Tibial nerve (tissue), 4 donors: Measurements from ENCODE around the gene DGKD. TPM values are rescaled to one million over a fixed set of nuclear protein-coding genes. Genes with fewer than 3 reads are reported as not detected.
"Not testable (repeated sequence)": the region's sequence is repeated elsewhere in the genome, so short reads cannot be mapped to it uniquely, and the experiment has no call there.

Source experiments
- DNase-seq, 2 donors: peaks; one replicate each; pipeline ENCODE4 v3.0.0-alpha.2; 2019; ENCODE audit warnings: low spot score in 2 of 2
- H3K27ac ChIP-seq, 4 donors: fragments of 200-600 bp; sonication (generic) in 3 of 4; one replicate each; pipeline ENCODE4 v1.5.1; 2017 to 2019; ENCODE audit warnings: mild to moderate bottlenecking in 1 of 4
- H3K27me3 ChIP-seq, 2 donors: fragments of 200-600 bp; sonication (generic) in 1 of 2; one replicate each; pipeline versions ENCODE4 v1.5.1 to v1.6.0; 2017 to 2019
- H3K36me3 ChIP-seq, 3 donors: fragments of 200-600 bp; sonication (generic); one replicate each; pipeline ENCODE4 v1.5.1; 2018 to 2019
- H3K4me1 ChIP-seq, 4 donors: fragments of 200-600 bp; sonication (generic) in 3 of 4; one replicate each; pipeline ENCODE4 v1.5.1; 2017 to 2019
- H3K4me3 ChIP-seq, 4 donors: fragments of 200-600 bp; sonication (generic) in 3 of 4; one replicate each; pipeline ENCODE4 v1.5.1; 2017 to 2019; ENCODE audit warnings: mild to moderate bottlenecking in 1 of 4, moderate library complexity in 1 of 4
- H3K9me3 ChIP-seq, 4 donors: fragments of 200-600 bp; sonication (generic) in 3 of 4; one replicate each; pipeline ENCODE4 v1.5.1; 2017 to 2019
- CTCF ChIP-seq, 5 experiments: fragments of 200-600 bp in 3 of 5; fragments of 450-650 bp in 2 of 5; sonication (generic) in 3 of 5; IDR thresholded peaks; one replicate each; pipeline ENCODE4 v1.5.1; 2016 to 2019; ENCODE audit warnings: antibody characterized with exemption in 5 of 5, mild to moderate bottlenecking in 3 of 5, moderate library complexity in 2 of 5
- EP300 ChIP-seq, 2 donors: sonication (generic); formaldehyde crosslinking; IDR thresholded peaks; one replicate each; pipeline ENCODE4 v1.6.1; 2017; ENCODE audit warnings: antibody characterized with exemption in 2 of 2, mild to moderate bottlenecking in 1 of 2
- POLR2A ChIP-seq, 2 donors: fragments of 450-650 bp; IDR thresholded peaks; one replicate each; pipeline ENCODE4 v1.6.1; 2017; ENCODE audit warnings: antibody characterized with exemption in 2 of 2, mild to moderate bottlenecking in 2 of 2, moderate library complexity in 2 of 2
- WGBS, 2 donors: methylation state at CpG; one replicate each; pipeline ENCODE4 v1.1.5; 2018; 5-methylcytosine and 5-hydroxymethylcytosine counted together
- total RNA-seq, 4 donors: library from RNA; depleted of rRNA; stranded (reverse); fragments of >200 nt; gene quantifications; one replicate each; pipeline ENCODE4 v1.1.0, GENCODE V29; 2016

DGKD gene
- total RNA-seq, 4 donors from 2014 or later: 6.5 to 11.7 (median 7.4) TPM

DNA sequence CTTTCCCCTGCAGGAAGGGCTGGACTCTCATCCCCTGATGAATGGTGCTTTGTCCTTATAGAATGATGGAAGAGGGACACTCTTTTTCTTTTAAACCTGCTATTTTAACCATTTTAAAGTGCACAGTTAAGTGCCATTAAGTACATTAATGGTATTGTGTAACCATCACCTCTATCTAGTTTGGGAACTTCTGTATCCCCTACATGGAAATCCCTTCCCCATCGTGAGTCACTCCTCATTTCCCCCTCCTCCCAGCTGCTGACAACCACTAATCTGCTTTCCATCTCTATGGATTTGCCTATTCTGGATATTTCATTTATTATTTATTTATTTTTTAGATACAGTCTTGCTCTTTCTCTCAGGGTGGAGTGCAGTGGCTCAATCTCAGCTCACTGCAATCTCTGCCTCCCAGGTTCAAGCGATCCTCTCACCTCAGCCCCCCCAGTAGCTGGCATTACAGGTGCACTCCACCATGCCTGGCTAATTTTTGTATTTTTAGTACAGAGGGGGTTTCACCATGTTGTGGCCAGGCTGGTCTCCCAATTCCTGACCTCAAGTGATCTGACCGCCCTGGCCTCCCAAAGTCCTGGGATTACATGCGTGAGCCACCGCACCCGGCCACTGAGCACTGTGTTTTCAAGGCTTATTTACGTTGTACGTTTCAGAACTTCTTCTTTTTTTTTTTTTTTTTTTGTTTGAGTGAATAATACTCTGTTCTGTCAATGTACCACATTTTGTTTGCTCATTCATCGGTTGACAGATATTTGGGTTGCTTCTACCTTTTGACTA is 15.8 kb downstream of the DGKD start:
- DNase-seq: no peak
- Histone ChIP-seq H3K9me3 (no peaks in the 10 kb centered on the region), H3K27ac (no peak overlapping the region), H3K4me1 (no peaks in the 10 kb centered on the region), H3K4me3 (no peak overlapping the region), H3K27me3 (no peaks in the 10 kb centered on the region), H3K36me3 (peaks cover 0 to 8% (median 6%) of the 10 kb centered on the region in 3 donors)
- no peak for TF ChIP-seq POLR2A (IDR thresholded peaks at IDR 0.05)
- TF ChIP-seq EP300 (IDR thresholded peaks at IDR 0.05): no peak
- TF ChIP-seq CTCF (IDR thresholded peaks at IDR 0.05): no peak
- 86 to 87% methylated on average over 9 of the region's 9 CpGs for WGBS, 2 donors

DNA sequence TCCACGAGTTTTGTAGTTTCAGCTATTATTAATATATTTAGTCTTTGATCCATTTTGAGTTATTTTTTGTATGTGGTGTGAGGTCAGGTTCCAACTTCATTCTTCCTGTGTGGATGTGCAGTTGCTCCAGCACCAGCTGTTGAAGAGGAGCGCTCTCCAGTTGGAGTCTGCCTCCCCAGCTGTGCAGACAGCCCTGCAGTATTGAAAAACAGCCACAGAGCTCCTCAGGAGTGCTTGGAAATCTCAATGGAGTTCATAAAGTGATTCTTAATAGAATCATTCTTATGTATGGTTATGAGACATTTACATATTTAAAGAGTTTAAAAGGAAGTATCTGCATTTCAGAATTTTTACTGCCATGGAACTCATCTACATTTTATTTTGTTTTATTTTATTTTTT is 17.3 kb downstream of the DGKD start:
- DNase-seq: no peak
- no peak for TF ChIP-seq EP300 (IDR thresholded peaks at IDR 0.05)
- TF ChIP-seq POLR2A (IDR thresholded peaks at IDR 0.05): no peak
- TF ChIP-seq CTCF (IDR thresholded peaks at IDR 0.05): no peak

GRCh38 chr2:233372855-233373254 is 18.6 kb downstream of the DGKD start:
- 91 to 95% methylated on average over 8 of the region's 8 CpGs for WGBS, 2 donors
- H3K36me3 ChIP-seq: peaks cover 0 to 8% (median 6%) of the 10 kb centered on the region in 3 donors
- H3K4me1 ChIP-seq: no peaks in the 10 kb centered on the region
- no peak overlapping the region for H3K27ac ChIP-seq
- no peak for DNase-seq
- no peaks in the 10 kb centered on the region for H3K27me3 ChIP-seq
- no peak for TF ChIP-seq EP300 (IDR thresholded peaks at IDR 0.05)
- TF ChIP-seq CTCF (IDR thresholded peaks at IDR 0.05): no peak
- TF ChIP-seq POLR2A (IDR thresholded peaks at IDR 0.05): no peak
- H3K9me3 ChIP-seq: no peaks in the 10 kb centered on the region
- H3K4me3 ChIP-seq: no peak overlapping the region

More for the DNA sequence above, 17.3 kb downstream of the DGKD start:
- 71 to 81% methylated on average over 2 of the region's 2 CpGs for WGBS, 2 donors
- H3K27me3 ChIP-seq: no peaks in the 10 kb centered on the region
- H3K9me3 ChIP-seq: no peaks in the 10 kb centered on the region
- peaks cover 0 to 8% (median 6%) of the 10 kb centered on the region in 3 donors for H3K36me3 ChIP-seq
- no peaks in the 10 kb centered on the region for H3K4me1 ChIP-seq
- no peak overlapping the region for H3K27ac ChIP-seq
- H3K4me3 ChIP-seq: no peak overlapping the region

GRCh38 chr2:233373316-233373715 is 19.0 kb downstream of the DGKD start:
- Histone ChIP-seq H3K4me3 (no peak overlapping the region), H3K36me3 (peaks cover 0 to 8% (median 6%) of the 10 kb centered on the region in 3 donors), H3K27ac (no peak overlapping the region), H3K4me1 (no peaks in the 10 kb centered on the region), H3K27me3 (no peaks in the 10 kb centered on the region), H3K9me3 (no peaks in the 10 kb centered on the region)
- DNase-seq: no peak
- no peak for TF ChIP-seq CTCF (IDR thresholded peaks at IDR 0.05)
- no peak for TF ChIP-seq POLR2A (IDR thresholded peaks at IDR 0.05)
- no peak for TF ChIP-seq EP300 (IDR thresholded peaks at IDR 0.05)
- WGBS, 2 donors: 81% methylated on average over 5 of the region's 5 CpGs

GRCh38 chr2:233374776-233375175 is 20.5 kb downstream of the DGKD start:
- H3K4me3 ChIP-seq, H3K27me3 ChIP-seq, H3K27ac ChIP-seq, DNase-seq, H3K4me1 ChIP-seq, H3K9me3 ChIP-seq, H3K36me3 ChIP-seq: not testable (repeated sequence)
- WGBS, 2 donors: 98% methylated on average over 11 of the region's 11 CpGs
